ENCODE measurements around the gene CCNY.
A peak's percentile ranks its signal among the peaks of the same experiment; 100 is the strongest.

CCNY gene

DNA sequence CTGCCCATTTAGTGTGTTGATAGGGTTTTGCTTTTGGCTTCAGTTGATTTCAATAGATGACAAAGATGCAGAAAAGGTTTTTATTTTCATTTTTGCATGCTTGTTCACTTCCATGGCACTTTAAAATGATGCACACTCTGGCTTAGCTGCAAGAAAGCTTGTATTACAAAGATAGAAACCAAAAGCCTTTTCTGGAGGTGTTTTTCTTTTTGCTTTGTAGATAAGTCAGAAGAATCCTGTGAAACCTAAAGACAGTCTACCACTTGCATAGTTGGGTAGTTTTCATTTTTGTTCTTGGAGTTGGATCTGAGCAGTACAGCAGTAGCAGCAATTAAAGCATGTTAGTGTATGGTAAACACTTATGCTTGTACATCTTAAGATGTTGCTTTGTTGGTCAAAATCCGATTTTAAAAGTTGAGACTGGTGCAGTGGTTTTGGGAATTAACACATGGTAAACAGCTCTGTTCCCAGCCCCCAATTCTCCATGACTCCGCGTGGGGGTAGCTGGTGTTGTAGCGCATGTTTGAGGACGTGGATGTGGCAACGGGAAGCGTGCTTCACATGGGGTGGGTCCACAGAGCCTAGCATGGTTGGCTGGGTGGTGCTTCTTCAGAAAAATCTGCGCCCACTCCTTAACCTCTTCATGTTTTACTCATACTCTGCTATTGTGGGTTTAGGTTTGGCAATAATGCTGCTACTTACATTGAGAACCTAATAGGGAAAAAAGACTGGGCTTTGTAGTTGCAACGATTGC is 19.8 kb downstream of the CCNY start:
- no peak for DNase-seq (ENCODE audit: low read depth)

DNA sequence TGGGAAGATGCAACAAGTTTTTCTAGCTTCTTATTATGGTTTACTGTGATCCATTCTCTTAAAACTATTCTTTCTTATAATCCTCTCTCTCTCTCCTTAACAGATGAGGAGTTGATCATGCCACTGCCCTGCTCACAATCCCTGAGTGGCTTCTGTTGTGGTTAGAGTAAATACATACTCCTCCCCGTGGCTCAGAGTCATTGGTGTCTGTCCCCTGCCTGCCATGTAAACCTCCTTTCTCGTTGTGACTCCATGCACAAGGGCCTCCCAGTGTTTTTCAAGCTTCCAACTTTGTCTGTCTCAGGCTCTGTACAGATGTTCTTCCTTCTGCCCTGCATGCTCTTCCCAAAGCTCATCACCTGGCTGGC is 20.4 kb downstream of the CCNY start:
- DNase-seq (ENCODE audit: low read depth), result no peak

DNA sequence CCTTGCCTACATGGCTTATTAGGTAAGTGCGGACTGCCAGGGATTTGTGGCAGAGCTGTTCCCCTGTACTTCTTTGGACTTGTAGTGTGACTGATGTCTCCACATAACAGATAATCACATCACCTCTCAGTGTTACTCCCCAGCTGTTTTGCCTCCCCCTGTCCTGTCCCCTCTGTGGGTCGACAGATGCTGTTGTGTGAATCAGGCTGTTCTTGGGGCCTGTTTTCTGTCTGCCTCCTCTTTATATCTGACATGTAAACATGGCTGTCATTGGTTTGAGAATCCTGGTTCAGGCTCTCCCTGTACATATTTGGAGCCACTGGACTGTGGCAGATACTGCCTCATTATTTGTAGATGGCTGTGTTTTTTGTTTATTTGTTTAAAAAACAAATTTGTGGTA is 22.7 kb downstream of the CCNY start:
- DNase-seq (ENCODE audit: low read depth), result no peak

- no peak for DNase-seq (ENCODE audit: low read depth)
Observed at GRCh38 chr10:35359873-35360272, 23.6 kb downstream of the CCNY start.

- DNase-seq (ENCODE audit: low read depth), result no peak
Observed at GRCh38 chr10:35362701-35363350, 26.5 kb downstream of the CCNY start.

DNA sequence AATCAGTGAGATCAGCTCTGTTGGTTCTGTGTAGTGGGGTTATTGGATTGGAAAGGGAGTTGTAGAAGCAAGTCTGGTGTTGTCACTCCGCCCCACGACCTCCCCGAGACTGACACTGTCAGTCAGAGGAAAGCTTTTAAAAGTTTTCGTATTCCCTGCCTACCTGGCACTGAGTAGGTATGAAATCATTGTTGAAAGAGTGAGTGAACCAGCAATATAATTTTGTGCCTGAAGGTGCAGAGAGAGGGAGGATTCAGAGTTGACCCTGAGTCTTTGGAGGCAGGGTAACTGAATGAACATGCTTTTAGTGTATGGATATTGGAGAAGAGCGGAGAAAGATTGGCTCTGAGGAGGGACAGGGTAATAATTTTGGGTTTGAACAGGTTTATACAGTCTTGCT is 27.3 kb downstream of the CCNY start:
- DNase-seq (ENCODE audit: low read depth), result no peak

DNA sequence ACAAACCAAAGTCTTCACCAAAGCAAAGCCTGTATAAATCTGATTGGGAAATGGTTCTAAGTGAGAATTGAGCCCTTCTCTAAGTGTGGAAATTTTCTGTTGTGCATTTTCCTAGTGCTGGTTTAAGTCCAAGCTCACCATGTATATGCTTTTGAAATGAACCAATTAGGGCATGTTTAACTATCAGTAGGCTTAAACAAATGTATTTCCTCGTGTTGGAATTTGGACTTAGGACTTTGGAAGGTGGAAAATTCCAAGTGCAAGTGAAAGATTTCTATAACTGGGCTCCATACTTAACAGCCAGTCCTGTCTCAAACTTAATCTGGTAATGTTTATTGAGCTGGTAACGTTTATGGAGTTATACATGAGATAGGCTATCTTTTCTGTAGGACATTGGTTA is 28.5 kb downstream of the CCNY start:
- DNase-seq (ENCODE audit: low read depth), result no peak

DNA sequence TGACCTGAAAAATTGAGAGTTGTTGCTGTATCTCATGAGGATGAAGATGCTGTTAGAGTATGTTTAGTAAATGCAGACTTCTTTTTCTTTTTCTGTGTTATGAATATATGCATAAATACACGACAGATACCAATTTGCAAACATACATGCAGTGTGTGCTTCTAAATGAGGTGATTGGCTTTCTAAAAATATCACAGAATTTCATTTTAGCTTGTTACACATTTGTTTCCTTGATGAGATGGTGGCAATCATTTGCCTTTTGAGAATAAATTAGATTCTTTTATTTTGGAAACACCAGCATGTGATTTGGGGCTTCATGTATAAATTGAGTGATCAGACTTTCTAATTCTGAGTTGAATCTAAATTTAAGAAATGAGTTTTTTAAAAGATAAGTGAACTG is 29.7 kb downstream of the CCNY start:
- no peak for DNase-seq (ENCODE audit: low read depth)

GRCh38 chr10:35367107-35367859 is 31.0 kb downstream of the CCNY start:
- no peak for DNase-seq (ENCODE audit: low read depth)

DNA sequence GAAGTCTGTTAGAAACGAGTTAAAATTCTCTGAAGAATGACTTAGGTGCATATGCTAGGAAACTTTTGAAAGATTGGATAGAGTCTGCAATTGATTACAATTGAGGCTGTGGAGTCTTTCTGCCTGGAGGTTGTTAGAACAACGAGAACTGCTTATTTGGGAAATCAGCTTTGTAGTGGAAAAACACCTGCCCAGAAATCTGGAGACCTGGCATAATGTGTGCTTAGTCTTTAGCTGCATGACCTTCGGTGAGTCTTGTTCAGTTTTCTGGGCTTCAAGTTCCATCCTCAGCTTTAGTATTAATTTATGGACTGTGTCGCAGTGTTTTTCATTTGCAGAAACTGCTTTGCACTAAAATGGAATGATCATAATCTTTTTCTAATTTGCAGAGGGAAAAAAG is 31.7 kb downstream of the CCNY start:
- no peak for DNase-seq (ENCODE audit: low read depth)

GRCh38 chr10:35368485-35369048 is 32.3 kb downstream of the CCNY start:
- no peak for DNase-seq (ENCODE audit: low read depth)

DNA sequence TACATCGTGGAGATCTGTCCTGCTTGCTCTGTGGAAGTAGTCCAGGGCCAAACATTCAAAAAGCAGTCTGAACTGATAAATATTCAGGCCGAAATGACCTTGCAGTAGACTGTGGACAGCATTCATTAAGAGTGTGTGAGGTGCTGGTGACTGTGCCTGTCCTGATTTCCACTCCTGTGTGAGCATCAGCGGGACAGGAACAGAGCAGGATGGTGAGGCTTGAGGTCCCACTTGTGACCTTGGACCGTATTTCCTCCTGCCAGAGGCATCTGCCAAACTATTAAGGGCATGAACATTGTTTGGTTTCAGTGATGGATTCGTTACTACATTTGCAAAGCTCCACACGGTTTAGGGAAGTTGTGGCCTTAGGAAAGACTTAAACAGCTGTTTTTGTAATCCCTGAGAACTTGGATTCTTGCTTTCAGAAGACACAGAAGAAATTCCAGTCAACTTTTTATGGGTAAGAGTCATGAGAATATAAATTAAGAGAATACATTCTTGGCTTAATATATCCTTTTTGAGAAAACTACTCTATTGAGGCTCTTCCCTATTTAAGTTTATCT is 32.8 kb downstream of the CCNY start:
- peak; percentile 17 for DNase-seq (ENCODE audit: low read depth)

DNA sequence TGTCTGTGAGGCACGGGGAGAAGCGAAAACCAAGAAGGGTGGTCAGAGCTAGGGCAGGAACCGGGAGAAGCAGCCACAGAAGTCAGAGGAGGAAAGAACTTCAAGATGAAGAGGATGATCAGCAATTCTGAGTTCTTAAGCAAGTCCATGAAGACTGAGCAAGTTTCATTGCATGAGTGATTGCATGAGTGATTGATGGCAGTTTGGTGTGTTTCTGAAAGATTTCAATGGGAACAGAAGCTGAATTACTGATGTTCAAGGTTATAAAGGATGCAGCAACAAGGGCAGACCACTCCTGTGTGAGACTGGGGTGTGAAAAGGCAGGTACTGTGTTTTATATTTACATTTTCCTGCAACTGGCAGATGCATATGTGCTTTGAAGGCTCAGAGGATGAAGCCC is 35.4 kb downstream of the CCNY start:
- DNase-seq (ENCODE audit: low read depth), result no peak

- DNase-seq (ENCODE audit: low read depth), result peak; percentile 36
Observed at GRCh38 chr10:35372329-35372728, 36.0 kb downstream of the CCNY start.

- DNase-seq (ENCODE audit: low read depth), result no peak
Observed at GRCh38 chr10:35375091-35375765, 38.9 kb downstream of the CCNY start.

DNA sequence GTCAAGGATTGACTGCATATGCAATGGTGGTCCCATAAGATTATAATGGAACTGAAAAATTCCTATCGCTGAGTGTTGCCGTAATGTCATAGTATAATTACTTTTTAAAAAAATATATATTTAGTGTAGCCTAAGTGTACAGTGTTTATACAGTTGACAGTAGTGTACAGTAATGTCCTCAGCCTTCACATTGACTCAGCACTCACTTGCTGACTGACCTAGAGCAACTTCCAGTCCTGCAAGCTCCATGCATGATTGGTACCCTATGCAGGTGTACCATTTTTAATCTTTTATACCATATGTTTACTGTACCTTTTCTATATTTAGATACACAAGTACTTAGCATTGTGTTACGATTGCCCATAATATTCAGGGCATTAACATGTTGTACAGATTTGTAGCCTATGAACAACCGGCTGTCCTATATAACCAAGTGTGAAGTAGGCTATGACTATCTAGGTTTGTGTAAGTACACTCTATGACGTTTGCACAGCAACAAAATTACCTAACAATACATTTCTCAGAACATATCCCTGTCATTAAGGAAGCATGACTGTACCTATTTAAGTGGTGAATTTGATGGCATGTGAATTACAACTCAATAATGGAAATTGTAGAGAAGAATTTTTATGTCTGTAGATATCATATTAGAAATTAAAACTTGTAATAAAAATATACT is 40.9 kb downstream of the CCNY start:
- no peak for DNase-seq (ENCODE audit: low read depth)

- DNase-seq (ENCODE audit: low read depth), result no peak
Observed at GRCh38 chr10:35378541-35379210, 42.4 kb downstream of the CCNY start.

DNA sequence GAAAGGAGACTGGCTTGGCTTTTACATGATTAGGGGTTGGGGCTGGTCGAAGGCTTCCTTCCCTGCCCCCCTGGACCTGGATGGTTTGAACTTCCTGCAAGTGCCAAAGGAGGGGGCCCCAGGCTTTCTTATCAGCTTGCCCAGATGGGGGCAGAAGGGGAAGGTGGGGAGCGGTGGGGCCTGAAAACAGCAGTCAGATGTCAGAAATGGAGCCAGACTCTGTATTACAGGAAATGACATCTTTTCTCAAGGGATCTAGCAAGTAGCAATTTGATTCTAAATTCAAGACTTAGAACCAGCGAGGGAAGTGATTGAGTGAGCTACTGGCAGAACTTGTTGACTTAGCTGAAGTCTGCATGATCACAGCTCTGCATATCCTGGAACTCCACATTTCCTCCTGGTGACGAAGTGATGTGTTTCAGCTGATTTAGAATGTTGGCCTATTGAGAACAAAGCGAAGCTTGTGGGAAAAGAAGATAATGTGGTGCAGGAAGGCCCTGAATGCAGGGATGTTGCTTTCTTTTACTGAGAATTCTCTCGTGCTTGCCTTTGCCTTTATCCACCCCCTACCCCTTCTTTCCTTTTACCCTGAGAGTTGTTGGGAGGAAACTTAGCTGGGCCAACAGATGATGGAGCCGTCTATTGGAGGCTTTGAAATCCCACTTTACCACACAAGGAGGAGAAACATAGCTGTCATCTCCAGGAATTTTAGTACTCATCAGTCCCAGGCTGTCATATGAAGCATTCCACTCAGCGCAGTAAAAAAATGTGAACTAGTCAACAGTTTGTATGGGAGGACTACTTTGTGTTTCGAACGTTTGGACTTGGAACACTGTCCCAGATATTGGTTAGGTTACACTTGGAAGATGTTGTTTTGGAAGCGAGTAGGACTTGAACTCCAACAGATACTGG is 43.2 kb downstream of the CCNY start:
- no peak for DNase-seq (ENCODE audit: low read depth)

- no peak for DNase-seq (ENCODE audit: low read depth)
Observed at GRCh38 chr10:35382096-35382495, 45.8 kb downstream of the CCNY start.

Measured in fibroblast of gingiva (primary cell).